Suprapubic skin (tissue), 3 donors: ENCODE results near the gene PARD3B.

Source experiments
- POLR2A ChIP-seq, 2 donors: fragments of 450-650 bp; IDR thresholded peaks; one replicate each; pipeline ENCODE4 v1.6.1; 2017; ENCODE audit warnings: antibody characterized with exemption in 2 of 2, mild to moderate bottlenecking in 2 of 2, moderate library complexity in 2 of 2
- TF ChIP-seq, protein P1 (sequence below), 2 donors: fragments of 200-600 bp in 1 of 2; fragments of 450-650 bp in 1 of 2; sonication (generic) in 1 of 2; IDR thresholded peaks; one replicate each; pipeline ENCODE4 v1.5.1; 2016 to 2019; ENCODE audit warnings: antibody characterized with exemption in 2 of 2, mild to moderate bottlenecking in 1 of 2, moderate library complexity in 1 of 2

DNA sequence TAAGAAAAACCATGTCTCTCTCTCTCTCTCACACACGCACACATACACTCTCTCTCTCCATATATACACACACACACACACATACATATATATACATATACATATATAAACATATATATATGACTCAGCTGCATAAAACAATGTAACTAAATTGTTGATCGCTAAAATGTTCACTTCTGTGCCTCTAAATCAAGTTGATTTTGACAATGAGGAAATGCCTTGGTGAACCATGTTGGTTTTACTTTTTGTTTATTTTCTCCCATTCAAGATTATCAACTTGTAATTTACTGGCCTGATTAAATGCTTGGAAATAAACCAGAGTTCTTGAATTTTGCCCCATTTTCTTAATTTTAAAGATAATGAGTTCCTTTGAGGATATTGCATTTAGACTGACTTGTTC is 500.4 kb downstream of the PARD3B start:
- TF ChIP-seq POLR2A (IDR thresholded peaks at IDR 0.05): no peak
- TF ChIP-seq, protein P1, sequence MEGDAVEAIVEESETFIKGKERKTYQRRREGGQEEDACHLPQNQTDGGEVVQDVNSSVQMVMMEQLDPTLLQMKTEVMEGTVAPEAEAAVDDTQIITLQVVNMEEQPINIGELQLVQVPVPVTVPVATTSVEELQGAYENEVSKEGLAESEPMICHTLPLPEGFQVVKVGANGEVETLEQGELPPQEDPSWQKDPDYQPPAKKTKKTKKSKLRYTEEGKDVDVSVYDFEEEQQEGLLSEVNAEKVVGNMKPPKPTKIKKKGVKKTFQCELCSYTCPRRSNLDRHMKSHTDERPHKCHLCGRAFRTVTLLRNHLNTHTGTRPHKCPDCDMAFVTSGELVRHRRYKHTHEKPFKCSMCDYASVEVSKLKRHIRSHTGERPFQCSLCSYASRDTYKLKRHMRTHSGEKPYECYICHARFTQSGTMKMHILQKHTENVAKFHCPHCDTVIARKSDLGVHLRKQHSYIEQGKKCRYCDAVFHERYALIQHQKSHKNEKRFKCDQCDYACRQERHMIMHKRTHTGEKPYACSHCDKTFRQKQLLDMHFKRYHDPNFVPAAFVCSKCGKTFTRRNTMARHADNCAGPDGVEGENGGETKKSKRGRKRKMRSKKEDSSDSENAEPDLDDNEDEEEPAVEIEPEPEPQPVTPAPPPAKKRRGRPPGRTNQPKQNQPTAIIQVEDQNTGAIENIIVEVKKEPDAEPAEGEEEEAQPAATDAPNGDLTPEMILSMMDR (IDR thresholded peaks at IDR 0.05): no peak
